ENCODE measurements around the gene GSG1.

GRCh38 chr12:13041224-13041623 lies 62.2 kb downstream of the GSG1 start:
- no peak for TF ChIP-seq POLR2A (IDR thresholded peaks at IDR 0.05; ENCODE audit: control extremely low read depth in 1 of 2, low read depth in 2 of 2, low read length in 2 of 2)
- no peak for TF ChIP-seq CREB1 (IDR thresholded peaks at IDR 0.05)
- no peak for TF ChIP-seq TEAD4 (IDR thresholded peaks at IDR 0.05; ENCODE audit: low read depth, low read length)
- TF ChIP-seq POLR2AphosphoS5 (IDR thresholded peaks at IDR 0.05; ENCODE audit: low read depth, low read length): no peak
- TF ChIP-seq CTCF (IDR thresholded peaks at IDR 0.05; ENCODE audit: control extremely low read depth in 1 of 3, insufficient read depth in 1 of 3, low read depth in 1 of 3, low read length in 3 of 3): no peak

Measured in H1 (cell line).